Epithelial cell of proximal tubule (primary cell): ENCODE data around the gene KCNG3. TPM values are rescaled to one million over a fixed set of nuclear protein-coding genes. Genes with fewer than 3 reads are reported as not detected.

Source experiments
- DNase-seq: peaks from one replicate; pipeline ENCODE4 v3.0.0-alpha.2; 2011; ENCODE audit warnings: low read depth
- H3K4me3 ChIP-seq: 2 replicates; pipeline ENCODE4 v1.5.1; 2011; ENCODE audit warnings: low read depth, mild to moderate bottlenecking, low read length
- CTCF ChIP-seq: conservative IDR thresholded peaks from 2 replicates; pipeline ENCODE4 v1.5.1; 2012; ENCODE audit warnings: low read depth, mild to moderate bottlenecking, low read length
- total RNA-seq: library from RNA; depleted of rRNA; stranded (reverse); fragments of >200 nt; gene quantifications from 2 replicates; pipeline ENCODE4 v1.2.3, GENCODE V29; 2015

The KCNG3 gene
- total RNA-seq, 1 donor from 2014 or later: not detected

DNA sequence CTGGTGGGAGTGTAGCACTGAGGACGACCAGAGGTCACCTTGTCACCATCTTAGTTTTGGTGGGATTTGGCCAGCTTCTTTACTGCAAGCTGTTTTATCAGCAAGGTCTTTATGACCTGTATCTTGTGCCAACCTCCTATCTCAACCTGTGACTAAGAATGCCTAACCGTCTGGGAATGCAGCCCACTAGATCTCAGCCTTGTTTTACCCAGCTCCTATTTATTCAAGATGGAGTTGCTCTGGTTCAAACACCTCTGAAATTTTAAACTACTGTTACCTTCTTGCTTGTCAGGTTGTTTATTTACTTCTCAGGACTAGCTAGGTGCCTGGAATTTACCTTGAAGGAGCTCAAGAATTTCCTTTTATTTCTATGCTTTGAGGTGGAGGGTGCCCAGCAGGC is 9.5 kb upstream of the KCNG3 start:
- no peak for TF ChIP-seq CTCF
- DNase-seq: no peak
- H3K4me3 ChIP-seq: no peak overlapping the region

DNA sequence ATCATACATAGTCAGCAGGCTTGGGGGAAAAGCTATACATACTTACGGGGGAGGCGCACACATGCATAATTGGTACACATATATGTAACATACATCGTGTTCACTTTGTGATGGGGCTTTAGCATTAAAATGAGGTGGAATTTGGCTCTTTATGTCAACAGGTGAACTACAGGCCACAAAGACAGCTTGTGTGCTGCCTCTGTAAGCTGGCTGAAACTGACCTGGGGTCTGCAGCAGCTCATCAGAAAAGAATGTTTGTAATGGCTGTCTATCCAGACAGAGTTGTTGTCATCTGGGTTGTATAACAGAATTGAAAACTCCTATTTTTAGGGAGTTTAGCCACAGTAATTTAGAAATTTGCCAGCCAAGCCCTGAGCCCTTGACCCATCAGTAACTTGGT is 4.7 kb upstream of the KCNG3 start:
- H3K4me3 ChIP-seq: no peak overlapping the region
- DNase-seq: no peak
- no peak for TF ChIP-seq CTCF

GRCh38 chr2:42495611-42496010 is 1.8 kb upstream of the KCNG3 start:
- TF ChIP-seq CTCF: no peak
- H3K4me3 ChIP-seq: no peak overlapping the region
- no peak for DNase-seq

DNA sequence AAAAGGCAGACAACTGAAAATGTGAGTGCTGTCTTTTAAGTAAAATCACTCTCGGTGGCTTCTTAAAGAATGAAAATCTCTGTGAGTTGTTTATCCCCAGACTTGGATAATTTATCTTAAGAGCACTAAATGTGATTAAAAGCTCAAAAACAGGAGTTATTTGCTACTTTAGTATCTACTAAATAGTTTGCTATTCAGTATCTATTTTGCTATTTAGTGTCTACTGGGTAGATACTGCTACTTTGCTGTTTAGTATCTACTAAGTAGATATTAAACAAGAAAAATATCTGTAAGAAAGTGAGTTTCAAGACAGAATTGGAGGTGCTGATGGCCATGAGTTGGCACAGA is 1.4 kb upstream of the KCNG3 start:
- TF ChIP-seq CTCF: no peak
- H3K4me3 ChIP-seq: no peak overlapping the region
- no peak for DNase-seq

DNA sequence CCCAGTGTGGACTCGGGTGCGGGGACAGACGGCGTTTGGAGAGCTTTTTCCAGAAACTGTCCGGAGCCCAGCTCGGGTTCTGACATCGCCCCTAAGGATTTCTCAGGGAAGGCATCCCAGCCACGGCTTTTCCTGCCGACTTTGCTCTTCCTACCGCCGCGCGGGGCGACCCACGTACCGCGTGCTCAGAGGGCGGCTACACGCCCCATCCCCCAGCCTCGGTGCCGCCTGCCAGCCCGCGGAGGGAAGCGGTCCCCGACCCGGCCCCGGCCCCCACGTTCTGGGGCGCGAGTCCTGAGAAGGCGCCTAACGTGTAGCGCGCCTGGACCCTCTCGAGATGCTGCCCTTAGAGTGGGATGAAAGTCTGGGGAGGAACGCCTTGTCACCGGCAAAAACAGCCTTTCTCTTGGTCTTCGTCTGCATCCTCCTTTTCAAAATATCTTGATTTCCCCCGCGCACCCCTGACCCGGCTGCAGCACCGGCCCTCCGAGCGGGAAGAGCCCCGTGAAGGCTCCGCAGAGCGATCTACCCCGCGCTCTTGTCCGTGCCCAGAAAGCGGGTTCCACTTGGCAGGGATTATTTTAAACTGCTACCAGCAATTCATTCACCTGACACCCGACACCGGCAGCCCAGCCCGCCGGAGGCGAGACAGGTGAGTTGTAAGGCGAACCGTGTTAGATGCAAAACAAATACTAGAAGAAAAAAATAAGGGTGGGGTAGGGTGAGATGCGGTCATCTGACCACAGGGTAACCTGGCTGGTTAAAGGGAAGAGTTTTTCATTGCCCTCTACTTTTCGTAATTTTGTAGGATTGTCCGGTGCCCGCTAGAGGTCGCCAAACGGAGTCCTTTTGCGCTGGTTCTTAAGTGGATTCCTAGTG is 812 bp upstream of the KCNG3 start:
- TF ChIP-seq CTCF: peak; percentile 96
- DNase-seq: peak; percentile 41
- peak overlapping the region; percentile 60 for H3K4me3 ChIP-seq

DNA sequence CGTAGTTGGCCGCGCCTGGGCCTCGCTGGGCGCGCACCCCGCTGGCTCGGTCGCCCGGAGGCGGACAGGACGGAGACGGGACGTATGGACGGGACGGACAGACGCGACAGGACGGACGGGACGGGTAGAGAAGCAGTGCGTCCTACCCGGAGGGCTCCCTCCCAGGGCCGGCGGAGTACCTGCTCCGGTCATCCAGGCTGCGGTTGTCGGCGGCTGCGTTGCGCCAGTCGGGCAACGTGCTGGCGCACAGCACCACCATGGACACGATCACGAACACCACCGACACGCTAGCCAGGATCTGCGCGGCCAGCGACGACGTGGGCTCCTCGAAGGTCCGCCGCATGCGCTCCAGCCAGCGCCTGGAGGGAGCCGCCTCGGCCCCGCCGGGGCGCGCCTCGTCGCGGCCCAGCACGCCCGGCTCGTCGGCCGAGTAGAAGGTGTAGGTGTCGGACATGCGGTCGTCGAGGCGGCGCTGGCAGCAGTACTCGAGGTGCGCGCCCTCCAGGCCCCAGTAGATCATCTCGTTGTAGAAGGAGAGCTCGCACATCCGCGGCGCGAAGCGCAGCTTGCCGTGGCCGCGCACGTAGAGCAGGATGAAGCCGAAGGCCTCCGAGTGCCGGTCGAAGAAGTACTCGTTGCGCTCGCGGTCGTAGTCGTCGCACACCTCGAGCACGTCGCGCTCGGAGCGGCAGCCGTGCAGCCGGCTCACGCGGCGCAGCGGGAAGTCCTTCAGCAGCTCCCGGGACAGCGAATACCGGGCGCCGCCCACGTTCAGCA is 903 bp downstream of the KCNG3 start:
- DNase-seq: no peak
- TF ChIP-seq CTCF: no peak
- peak overlapping the region; percentile 12 for H3K4me3 ChIP-seq

- no peak for DNase-seq
- H3K4me3 ChIP-seq: no peak overlapping the region
- TF ChIP-seq CTCF: no peak
Observed at GRCh38 chr2:42488297-42488696, 5.5 kb downstream of the KCNG3 start.
